GM21447 (cell line): ENCODE results near the gene PAPPA2.
"Not testable (repeated sequence)": the region's sequence is repeated elsewhere in the genome, so short reads cannot be mapped to it uniquely, and the experiment has no call there.

Source experiments
- ATAC-seq: cut with Tn5 transposase; IDR thresholded peaks from one replicate; pipeline ENCODE4 v1.9.1; 2021; ENCODE audit not compliant: unreplicated experiment

The PAPPA2 gene

GRCh38 chr1:176462674-176463378, at the start of gene PAPPA2:
Gene PAPPA2 (plus strand): TSS chr1:176463175. CDS start chr1:176556323, 93,148 bp downstream.
- no peak for ATAC-seq

GRCh38 chr1:176416777-176417176, 46.2 kb upstream of the PAPPA2 start:
- ATAC-seq: no peak

- not testable (repeated sequence) for ATAC-seq
These were observed 43.4 kb upstream of the PAPPA2 start for GRCh38 chr1:176419608-176420007.

GRCh38 chr1:176434234-176434633, 28.7 kb upstream of the PAPPA2 start:
- ATAC-seq: no peak

GRCh38 chr1:176436251-176436650, 26.7 kb upstream of the PAPPA2 start:
- ATAC-seq: no peak

DNA sequence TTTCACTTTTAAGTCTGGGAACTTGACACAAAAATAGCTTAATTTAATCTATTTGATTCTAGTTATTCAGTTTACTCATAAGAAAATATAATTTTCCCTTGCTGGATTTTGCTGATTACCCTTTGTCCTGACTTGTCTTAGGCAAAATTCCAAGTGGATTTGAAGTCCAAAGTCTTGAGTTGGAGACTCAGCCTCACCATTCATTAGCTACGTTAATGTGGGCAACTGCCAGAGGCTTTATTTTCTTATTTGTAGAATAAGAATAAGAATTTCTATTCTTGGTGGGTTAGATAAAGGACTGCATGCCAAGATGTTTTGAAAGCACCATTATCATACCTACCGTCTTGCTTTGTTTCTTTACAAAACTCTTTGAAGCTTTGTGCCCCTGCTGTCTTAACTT, 22.8 kb upstream of the PAPPA2 start:
- ATAC-seq: no peak

- no peak for ATAC-seq
These were observed 18.7 kb upstream of the PAPPA2 start for GRCh38 chr1:176444286-176444685.

- no peak for ATAC-seq
These were observed 17.6 kb upstream of the PAPPA2 start for GRCh38 chr1:176445402-176445801.

DNA sequence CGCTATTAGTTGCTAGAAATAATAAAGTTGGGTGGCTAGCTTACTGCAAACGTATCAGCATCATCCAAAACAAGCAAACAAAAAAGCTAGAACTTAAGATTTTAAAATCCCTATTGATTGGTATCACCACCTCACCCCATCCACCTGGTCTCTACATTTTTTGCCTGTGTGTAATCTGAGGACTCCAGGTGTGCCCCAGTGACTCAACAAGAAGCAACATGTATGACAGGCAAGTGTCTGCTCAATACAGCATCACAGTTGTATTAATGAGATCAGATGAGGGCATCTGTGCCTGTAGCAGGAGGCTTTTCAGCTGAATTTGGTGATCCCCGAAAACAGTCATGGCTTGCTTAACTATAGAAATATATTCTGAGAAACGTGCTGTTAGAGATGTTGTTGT, 14.6 kb upstream of the PAPPA2 start:
- ATAC-seq: no peak

DNA sequence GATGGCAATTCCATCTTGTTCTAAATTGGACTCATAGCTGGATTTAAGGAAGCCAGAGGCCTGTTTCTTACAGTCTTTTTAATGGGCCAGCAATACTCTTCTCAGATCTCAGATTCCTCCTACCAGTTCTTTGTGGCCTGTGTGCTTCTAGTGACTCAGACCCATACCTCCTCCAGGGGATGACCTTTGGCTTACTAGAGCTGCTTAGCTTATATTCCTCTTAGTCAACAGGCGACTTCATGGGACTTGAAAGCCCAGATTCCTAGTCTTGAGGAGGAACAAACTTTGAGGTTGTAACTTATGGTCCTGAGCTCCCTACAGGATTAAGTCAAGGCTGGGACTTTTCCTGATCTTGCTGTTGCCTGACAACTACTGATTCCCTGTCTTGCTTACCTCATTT, 12.4 kb upstream of the PAPPA2 start:
- no peak for ATAC-seq

DNA sequence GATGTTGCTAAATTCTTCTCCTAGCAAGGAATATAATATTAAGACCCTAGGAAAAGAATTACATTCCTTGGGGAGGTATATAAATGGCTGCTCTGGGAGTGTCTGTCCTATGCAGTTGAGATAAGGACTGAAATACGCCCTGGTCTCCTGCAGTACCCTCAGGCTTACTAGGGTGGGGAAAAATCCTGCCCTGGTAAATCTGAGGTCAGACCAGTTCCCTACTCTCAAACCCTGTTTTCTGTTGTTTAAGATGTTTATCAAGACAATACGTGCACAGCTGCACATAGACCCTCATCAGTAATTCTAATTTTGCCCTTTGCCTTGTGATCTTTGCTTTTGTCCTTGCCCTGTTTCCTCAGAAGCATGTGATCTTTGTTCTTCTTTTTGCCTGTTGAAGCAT, 11.2 kb upstream of the PAPPA2 start:
- not testable (repeated sequence) for ATAC-seq

DNA sequence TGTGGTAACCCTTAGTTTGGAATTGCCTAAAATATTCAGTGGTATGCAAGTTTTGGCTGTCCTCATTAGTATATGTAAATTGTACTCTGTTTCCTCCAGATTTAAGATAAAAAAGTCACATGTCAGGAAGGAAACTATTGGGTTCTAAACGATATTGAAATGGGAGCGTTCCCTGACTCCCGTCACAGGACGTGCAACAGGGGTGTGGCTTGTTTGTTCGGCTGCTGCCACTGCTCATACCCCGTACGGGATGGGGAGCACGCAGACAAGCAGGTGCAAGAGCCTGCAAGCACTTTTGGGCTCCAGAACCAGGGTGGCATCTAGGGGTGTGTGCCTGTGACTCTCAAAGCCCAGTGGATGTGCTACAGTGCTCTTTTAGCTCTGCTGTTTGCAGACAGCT, 6.2 kb upstream of the PAPPA2 start:
- ATAC-seq: no peak

GRCh38 chr1:176460544-176461336, 2.2 kb upstream of the PAPPA2 start:
- ATAC-seq: no peak

DNA sequence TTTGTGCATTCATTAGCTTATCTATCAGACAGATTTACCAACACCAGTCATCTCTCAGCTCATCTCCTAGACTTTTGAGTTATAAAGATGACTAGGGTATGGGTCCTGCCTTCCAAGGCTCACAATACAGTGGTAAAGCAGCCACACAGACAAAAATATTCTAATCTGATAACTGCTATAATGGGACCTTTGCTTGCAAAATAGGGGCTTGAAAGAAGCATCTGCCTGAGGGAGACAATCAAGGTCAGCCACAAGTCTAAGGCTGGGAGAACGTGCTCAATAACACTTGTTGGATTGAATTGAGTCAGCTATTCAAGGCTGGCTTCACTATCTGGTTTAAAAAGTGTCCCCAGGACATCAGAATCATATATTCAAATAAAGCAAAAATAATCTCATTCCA, 1.4 kb upstream of the PAPPA2 start:
- no peak for ATAC-seq

DNA sequence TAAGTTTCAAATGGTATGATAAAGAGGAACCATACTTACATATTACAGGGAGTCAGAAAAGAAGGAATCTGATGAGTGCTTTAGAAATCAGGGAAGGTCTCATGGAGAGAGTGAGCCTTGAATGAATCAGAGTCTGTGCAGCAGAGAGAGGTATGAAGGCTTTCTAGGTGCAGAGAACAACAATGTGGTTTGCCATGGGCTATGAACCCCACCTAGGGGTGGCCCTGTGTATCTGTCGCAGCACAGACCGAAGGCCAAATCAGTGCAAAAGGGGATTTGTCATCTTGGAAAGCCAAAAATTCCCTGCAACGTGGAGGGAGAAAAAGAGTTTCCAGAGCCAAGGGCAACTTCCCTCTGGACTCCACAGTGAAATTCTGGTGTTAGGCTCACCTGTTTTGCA, 3.5 kb downstream of the PAPPA2 start:
- no peak for ATAC-seq

DNA sequence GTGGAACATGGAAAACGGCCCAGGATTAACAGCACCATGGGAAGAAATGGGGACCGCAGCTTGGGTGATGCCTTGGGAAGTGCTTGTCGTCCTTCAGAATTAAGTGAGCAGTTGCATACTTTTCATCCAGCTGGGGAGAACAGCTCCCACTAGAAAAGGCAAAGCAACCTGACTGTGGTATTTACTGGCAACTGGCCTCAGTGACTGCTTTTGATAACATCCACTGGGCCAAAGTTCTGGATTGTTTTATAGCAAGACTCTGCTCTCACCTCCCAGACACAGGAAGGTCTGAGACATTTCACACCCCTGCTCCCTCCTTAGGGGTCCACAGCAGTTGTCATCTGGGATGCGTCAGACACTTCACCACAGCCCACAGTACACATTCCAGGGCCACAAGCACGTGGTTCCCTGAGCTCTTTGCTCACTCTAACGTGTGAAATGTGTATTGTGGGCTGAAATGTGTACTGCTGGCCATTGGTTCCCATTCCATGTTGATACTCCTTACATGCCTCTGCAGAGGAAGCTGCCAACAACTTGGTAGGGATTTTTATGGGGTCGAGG, 6.6 kb downstream of the PAPPA2 start:
- no peak for ATAC-seq

DNA sequence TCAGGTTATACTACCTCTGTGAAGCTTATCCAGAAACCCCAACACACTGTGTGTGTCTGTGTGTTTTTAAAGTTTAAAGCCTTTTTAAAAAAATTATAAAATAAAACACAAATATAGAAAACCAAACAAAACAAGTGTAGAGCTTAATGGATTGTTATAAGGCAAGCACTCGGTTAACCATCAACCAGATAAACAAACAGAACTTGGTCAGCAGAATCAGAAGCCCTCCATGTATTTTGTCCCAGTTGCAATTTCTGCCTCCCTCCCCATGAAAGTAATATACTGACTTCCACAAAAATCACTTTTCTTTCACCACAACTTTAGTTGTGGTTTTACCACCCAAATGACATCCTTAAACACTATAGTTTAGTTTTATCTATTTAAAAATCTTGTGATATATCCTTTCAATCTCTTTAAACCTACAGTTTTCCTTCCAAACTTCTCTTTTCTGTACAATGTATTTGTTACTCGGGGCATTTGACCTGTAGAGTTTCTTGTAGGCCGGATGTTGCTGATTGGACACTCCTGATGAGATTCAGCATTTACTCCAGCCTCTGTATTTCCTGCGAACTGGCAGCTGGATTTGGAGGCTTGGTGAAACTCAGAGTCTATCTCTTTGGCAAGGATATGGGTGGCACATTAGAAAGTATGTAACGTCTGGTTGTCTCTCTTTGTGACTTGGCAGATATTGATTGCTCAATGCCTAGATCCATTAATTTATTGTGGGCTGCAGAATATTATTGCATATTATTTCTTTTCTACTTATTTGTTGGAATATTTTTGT, 8.6 kb downstream of the PAPPA2 start:
- no peak for ATAC-seq

DNA sequence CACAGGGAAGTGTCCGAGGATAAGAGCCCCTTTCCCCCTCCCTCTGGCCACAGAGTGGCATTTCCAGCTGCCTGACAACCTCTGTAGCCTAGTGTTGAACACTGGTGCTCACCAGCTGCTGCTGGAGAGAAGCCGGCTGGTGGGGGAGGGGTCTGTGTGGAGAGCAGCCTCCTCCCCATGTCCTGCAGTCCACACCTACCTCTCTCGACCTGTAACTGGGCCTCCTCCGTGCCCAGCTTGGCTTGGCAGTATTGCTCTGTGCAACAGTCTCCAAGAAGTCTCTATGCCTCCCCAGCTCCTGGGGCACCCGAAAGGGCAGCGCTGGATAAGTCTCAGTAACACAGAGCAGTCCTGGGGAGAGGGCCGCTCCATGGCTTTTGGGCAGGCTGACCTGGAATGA, 17.0 kb downstream of the PAPPA2 start:
- no peak for ATAC-seq

GRCh38 chr1:176480750-176481149, 17.8 kb downstream of the PAPPA2 start:
- no peak for ATAC-seq

DNA sequence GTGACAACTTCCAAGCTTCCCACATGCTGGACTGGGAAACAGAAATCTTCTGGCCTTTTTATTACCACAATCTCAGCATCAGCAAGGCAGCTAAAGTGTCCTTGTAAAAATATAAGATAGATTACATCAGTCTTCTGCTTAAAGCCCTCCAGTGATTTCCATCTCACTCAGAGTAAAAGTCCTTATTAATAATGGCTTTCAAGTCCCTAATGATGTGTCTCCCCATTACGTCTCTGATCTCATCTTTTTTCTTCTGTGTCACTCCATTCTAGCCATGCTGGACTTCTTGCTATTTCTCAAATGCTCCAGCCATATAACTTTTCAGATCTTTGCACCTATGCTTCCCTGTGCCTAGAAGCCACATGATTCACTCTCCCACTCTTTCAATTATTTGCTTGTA, 22.1 kb downstream of the PAPPA2 start:
- ATAC-seq: no peak

DNA sequence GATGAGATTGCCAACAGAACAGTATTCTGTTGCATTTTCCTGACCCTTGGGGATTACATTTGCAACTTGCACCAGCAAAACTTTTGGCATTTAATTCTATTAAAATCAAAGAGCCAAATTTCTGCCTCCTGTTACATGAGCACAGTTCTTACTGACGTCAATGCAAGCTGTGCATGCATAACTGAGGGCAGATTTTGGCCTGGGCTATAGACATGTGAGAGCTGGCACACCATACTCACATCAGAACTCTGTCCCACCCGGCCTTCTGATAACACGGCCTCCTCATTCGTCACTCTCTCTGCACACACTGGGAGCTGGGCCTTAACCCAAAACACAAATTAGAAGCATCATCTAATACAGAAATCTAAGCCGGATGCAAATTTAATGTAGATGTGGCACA, 31.5 kb downstream of the PAPPA2 start:
- ATAC-seq: no peak
